WTC11 (cell line): Measurements from ENCODE around the gene TRIB2. TPM values are rescaled to one million over a fixed set of nuclear protein-coding genes. Genes with fewer than 3 reads are reported as not detected.

Experiments used
- ATAC-seq: fragments of 200-7000 bp; cut with Tn5 transposase; 2 replicates; pipeline ENCODE4 v1.10.0; 2021; ENCODE audit warnings: mild to moderate bottlenecking, moderate library complexity
- CTCF ChIA-PET: fragments of 300-600 bp; sonication (Branson Sonifier 250); formaldehyde crosslinking; loops from one replicate; lab custom pipeline; 2021; ENCODE audit warnings: antibody characterized with exemption; lab: Charles Lee
- POLR2A ChIA-PET: fragments of 350-600 bp; sonication (Branson Sonifier 250); formaldehyde crosslinking; loops from one replicate; lab custom pipeline; 2021; ENCODE audit warnings: antibody characterized with exemption; lab: Charles Lee
- DNase-seq: peaks from one replicate; pipeline ENCODE4 v3.0.0; 2021; ENCODE audit warnings: low spot score
- H3K27ac Mint-ChIP-seq: 2 replicates; pipeline ENCODE4 v1.8.0; 2021; ENCODE audit warnings: mixed read lengths
- H3K27me3 Mint-ChIP-seq: 2 replicates; pipeline ENCODE4 v1.8.0; 2021; ENCODE audit warnings: low read depth, mild to moderate bottlenecking, moderate library complexity, mixed read lengths
- H3K36me3 Mint-ChIP-seq: 2 replicates; pipeline ENCODE4 v1.8.0; 2021; ENCODE audit warnings: mixed read lengths
- H3K4me1 Mint-ChIP-seq: 2 replicates; pipeline ENCODE4 v1.8.0; 2022; ENCODE audit warnings: mixed read lengths
- H3K4me3 Mint-ChIP-seq: 2 replicates; pipeline ENCODE4 v1.8.0; 2021; ENCODE audit warnings: mild to moderate bottlenecking, moderate library complexity, mixed read lengths
- H3K9me3 Mint-ChIP-seq: 2 replicates; pipeline ENCODE4 v1.8.0; 2021; ENCODE audit warnings: mixed read lengths
- AR ChIP-seq: fragments of 250-450 bp; sonication (Bioruptor Pico); IDR thresholded peaks from 2 replicates; pipeline ENCODE4 v1.9.0; 2021; ENCODE audit warnings: mild to moderate bottlenecking
- ETV6 ChIP-seq: sonication (generic); formaldehyde crosslinking; IDR thresholded peaks from 2 replicates; pipeline ENCODE4 v1.8.1; 2022; ENCODE audit warnings: mild to moderate bottlenecking, missing genetic modification reagents
- GRHL2 ChIP-seq: fragments of 250-450 bp; sonication (Bioruptor Pico); IDR thresholded peaks from 2 replicates; pipeline ENCODE4 v1.8.0; 2022; ENCODE audit warnings: mild to moderate bottlenecking, moderate library complexity; ENCODE audit not compliant: insufficient replicate concordance, severe bottlenecking
- HMGXB4 ChIP-seq: sonication (generic); formaldehyde crosslinking; IDR thresholded peaks from 2 replicates; pipeline ENCODE4 v1.8.1; 2023; ENCODE audit warnings: mild to moderate bottlenecking, moderate library complexity, missing genetic modification reagents
- OVOL2 ChIP-seq: fragments of 250-450 bp; sonication (Bioruptor Pico); IDR thresholded peaks from 2 replicates; pipeline ENCODE4 v1.9.0; 2021; ENCODE audit warnings: mild to moderate bottlenecking, borderline replicate concordance
- PRRX2 ChIP-seq: fragments of 250-450 bp; sonication (Bioruptor Pico); IDR thresholded peaks from 2 replicates; pipeline ENCODE4 v1.8.0; 2021; ENCODE audit warnings: mild to moderate bottlenecking
- RELA ChIP-seq: sonication (generic); formaldehyde crosslinking; IDR thresholded peaks from 2 replicates; pipeline ENCODE4 v1.8.1; 2022; ENCODE audit warnings: missing genetic modification reagents, mild to moderate bottlenecking, borderline replicate concordance
- RORB ChIP-seq: fragments of 250-450 bp; sonication (Bioruptor Pico); IDR thresholded peaks from 2 replicates; pipeline ENCODE4 v1.9.0; 2021; ENCODE audit warnings: mild to moderate bottlenecking
- SOX15 ChIP-seq: fragments of 250-450 bp; sonication (Bioruptor Pico); IDR thresholded peaks from 2 replicates; pipeline ENCODE4 v1.9.0; 2021; ENCODE audit warnings: mild to moderate bottlenecking
- SP1 ChIP-seq: sonication (generic); formaldehyde crosslinking; conservative IDR thresholded peaks from 2 replicates; pipeline ENCODE4 v1.8.1; 2022; ENCODE audit warnings: missing genetic modification reagents
- TP53 ChIP-seq: sonication (generic); formaldehyde crosslinking; IDR thresholded peaks from 2 replicates; pipeline ENCODE4 v1.8.1; 2023; ENCODE audit warnings: mild to moderate bottlenecking, missing genetic modification reagents
- ZNF232 ChIP-seq: sonication (generic); formaldehyde crosslinking; IDR thresholded peaks from 2 replicates; pipeline ENCODE4 v1.8.0; 2022; ENCODE audit warnings: mild to moderate bottlenecking, missing genetic modification reagents
- ZNF263 ChIP-seq: sonication (generic); formaldehyde crosslinking; IDR thresholded peaks from 2 replicates; pipeline ENCODE4 v1.8.1; 2022; ENCODE audit warnings: low read depth, mild to moderate bottlenecking, moderate library complexity, missing genetic modification reagents
- ZNF423 ChIP-seq: fragments of 250-450 bp; sonication (Bioruptor Pico); IDR thresholded peaks from 2 replicates; pipeline ENCODE4 v2.1.2; 2022; ENCODE audit warnings: mild to moderate bottlenecking, moderate library complexity
- total RNA-seq: library from RNA; stranded (reverse); gene quantifications from 3 replicates; pipeline ENCODE4 v1.2.3, GENCODE V29; 2021
- TF ChIP-seq, protein P1 (sequence below): sonication (generic); formaldehyde crosslinking; IDR thresholded peaks from 2 replicates; pipeline ENCODE4 v1.8.1; 2023; ENCODE audit warnings: mild to moderate bottlenecking, missing genetic modification reagents, moderate library complexity
- TF ChIP-seq, protein P2 (sequence below): sonication (generic); formaldehyde crosslinking; IDR thresholded peaks from 2 replicates; pipeline ENCODE4 v1.8.0; 2022; ENCODE audit warnings: mild to moderate bottlenecking, missing genetic modification reagents
- TF ChIP-seq, protein P3 (sequence below): fragments of 250-450 bp; sonication (Bioruptor Pico); conservative IDR thresholded peaks from 2 replicates; pipeline ENCODE4 v1.9.0; 2021; ENCODE audit warnings: mild to moderate bottlenecking
- TF ChIP-seq, protein P4 (sequence below): sonication (generic); formaldehyde crosslinking; IDR thresholded peaks from 2 replicates; pipeline ENCODE4 v1.8.0; 2023; ENCODE audit warnings: missing genetic modification reagents, mild to moderate bottlenecking, borderline replicate concordance
- TF ChIP-seq, protein P5 (sequence below): sonication (generic); formaldehyde crosslinking; IDR thresholded peaks from 2 replicates; pipeline ENCODE4 v1.8.0; 2022; ENCODE audit warnings: missing genetic modification reagents

Gene TRIB2
- total RNA-seq, 1 experiment from 2014 or later = 89.3 TPM

DNA sequence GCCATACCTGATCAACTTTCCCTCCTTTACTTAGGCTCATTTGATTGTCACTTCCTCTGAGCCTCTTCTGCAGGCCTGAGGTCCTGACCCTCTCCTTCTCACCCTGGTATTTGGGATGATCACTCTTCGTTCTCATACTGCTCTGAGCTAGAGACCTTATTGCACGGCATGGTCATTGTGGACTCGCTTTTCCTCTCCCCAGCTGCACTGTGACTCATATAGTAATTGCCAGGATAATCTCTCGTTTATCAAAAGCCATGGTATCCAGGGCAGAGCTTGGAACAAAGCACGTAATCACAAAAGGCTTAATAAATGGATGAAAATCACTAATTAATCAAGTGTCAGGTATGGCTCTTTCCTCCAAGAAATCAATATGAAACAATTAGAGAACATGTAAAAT is 40.9 kb upstream of the TRIB2 start:
- Mint-ChIP-seq H3K27me3 (peaks cover 4% of the 10 kb centered on the region; the same call in 1 of the 2 replicates), H3K4me1 (0 out of 2 replicates have a peak, but pooled peaks cover 3% of the 10 kb centered on the region), H3K36me3 (peaks cover 10% of the 10 kb centered on the region), H3K9me3 (peaks cover 13% of the 10 kb centered on the region), H3K4me3 (no peak overlapping the region), H3K27ac (no peak overlapping the region)
- TF ChIP-seq AR (CRISPR knock-in tag) = no peak
- no peak for TF ChIP-seq OVOL2
- no peak for TF ChIP-seq ZNF232 (CRISPR knock-in tag)
- no peak for TF ChIP-seq GRHL2 (CRISPR knock-in tag)
- no peak for TF ChIP-seq RORB (CRISPR knock-in tag)
- TF ChIP-seq HMGXB4 (CRISPR knock-in tag) = no peak
- TF ChIP-seq ETV6 (CRISPR knock-in tag) = no peak
- no peak for TF ChIP-seq TP53 (CRISPR knock-in tag)
- no peak for TF ChIP-seq RELA (CRISPR knock-in tag)
- TF ChIP-seq, protein P1, sequence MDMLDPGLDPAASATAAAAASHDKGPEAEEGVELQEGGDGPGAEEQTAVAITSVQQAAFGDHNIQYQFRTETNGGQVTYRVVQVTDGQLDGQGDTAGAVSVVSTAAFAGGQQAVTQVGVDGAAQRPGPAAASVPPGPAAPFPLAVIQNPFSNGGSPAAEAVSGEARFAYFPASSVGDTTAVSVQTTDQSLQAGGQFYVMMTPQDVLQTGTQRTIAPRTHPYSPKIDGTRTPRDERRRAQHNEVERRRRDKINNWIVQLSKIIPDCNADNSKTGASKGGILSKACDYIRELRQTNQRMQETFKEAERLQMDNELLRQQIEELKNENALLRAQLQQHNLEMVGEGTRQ (CRISPR knock-in tag) = no peak
- TF ChIP-seq SP1 = no peak
- TF ChIP-seq, protein P2, sequence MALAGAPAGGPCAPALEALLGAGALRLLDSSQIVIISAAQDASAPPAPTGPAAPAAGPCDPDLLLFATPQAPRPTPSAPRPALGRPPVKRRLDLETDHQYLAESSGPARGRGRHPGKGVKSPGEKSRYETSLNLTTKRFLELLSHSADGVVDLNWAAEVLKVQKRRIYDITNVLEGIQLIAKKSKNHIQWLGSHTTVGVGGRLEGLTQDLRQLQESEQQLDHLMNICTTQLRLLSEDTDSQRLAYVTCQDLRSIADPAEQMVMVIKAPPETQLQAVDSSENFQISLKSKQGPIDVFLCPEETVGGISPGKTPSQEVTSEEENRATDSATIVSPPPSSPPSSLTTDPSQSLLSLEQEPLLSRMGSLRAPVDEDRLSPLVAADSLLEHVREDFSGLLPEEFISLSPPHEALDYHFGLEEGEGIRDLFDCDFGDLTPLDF (CRISPR knock-in tag) = no peak
- ChIA-PET POLR2A (no interaction called here), CTCF (no interaction called here)
- no peak for DNase-seq
- no peak for ATAC-seq

DNA sequence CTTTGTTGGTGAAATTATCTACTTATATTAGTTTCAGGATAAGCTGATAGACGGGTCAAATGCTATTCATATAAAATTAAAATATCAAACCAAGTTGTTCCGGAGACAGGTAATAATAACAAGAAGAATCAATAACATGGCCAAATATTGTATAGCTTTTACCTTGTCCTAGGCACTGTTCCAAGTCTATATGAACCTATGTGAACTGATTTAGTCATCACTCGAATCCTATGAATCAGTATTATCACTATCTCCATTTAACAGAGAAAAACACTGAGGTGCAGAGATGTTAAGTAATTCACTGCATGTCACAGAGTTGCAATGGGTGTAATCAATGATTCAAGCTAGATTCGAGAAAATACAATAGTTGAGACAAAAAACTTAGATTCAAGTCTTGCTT is 40.0 kb upstream of the TRIB2 start:
- Mint-ChIP-seq H3K27me3 (peaks cover 8% of the 10 kb centered on the region; the same call in 1 of the 2 replicates), H3K36me3 (peaks cover 15% of the 10 kb centered on the region)
- ATAC-seq = no peak
- TF ChIP-seq, protein P3, sequence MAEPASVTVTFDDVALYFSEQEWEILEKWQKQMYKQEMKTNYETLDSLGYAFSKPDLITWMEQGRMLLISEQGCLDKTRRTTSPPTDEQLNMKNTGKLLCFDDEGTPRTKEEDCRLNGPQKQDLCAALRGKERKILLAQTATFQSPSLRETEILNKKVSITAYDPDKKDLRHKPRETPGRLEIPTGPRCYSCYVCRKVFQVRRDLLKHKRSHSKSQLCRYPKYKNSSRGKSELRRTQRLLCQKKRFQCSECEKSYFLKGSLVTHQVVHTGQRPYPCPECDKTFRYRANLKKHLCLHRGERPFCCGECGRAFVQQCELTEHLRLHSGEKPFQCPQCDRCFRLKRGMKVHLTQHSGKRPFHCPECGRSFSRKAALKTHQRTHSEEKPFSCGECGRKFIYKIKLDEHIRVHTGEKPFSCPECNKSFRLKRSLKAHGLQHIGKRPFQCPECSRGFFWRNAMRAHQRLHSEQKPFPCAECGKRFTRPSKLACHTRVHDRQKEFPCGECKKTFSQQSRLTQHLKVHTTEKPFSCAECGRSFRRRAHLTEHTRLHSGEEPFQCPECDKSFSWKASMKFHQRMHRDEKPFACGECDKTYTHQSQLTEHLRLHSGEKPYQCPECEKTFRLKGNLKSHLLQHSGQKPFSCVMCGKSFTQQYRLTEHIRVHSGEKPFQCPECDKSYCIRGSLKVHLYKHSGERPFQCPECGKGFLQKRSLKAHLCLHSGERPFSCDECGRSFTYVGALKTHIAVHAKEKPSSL (CRISPR knock-in tag) = no peak
- TF ChIP-seq SP1 (no peak), ZNF263 (CRISPR knock-in tag) (no peak), SOX15 (CRISPR knock-in tag) (no peak), ZNF423 (CRISPR knock-in tag) (no peak), PRRX2 (no peak)
- TF ChIP-seq, protein P4, sequence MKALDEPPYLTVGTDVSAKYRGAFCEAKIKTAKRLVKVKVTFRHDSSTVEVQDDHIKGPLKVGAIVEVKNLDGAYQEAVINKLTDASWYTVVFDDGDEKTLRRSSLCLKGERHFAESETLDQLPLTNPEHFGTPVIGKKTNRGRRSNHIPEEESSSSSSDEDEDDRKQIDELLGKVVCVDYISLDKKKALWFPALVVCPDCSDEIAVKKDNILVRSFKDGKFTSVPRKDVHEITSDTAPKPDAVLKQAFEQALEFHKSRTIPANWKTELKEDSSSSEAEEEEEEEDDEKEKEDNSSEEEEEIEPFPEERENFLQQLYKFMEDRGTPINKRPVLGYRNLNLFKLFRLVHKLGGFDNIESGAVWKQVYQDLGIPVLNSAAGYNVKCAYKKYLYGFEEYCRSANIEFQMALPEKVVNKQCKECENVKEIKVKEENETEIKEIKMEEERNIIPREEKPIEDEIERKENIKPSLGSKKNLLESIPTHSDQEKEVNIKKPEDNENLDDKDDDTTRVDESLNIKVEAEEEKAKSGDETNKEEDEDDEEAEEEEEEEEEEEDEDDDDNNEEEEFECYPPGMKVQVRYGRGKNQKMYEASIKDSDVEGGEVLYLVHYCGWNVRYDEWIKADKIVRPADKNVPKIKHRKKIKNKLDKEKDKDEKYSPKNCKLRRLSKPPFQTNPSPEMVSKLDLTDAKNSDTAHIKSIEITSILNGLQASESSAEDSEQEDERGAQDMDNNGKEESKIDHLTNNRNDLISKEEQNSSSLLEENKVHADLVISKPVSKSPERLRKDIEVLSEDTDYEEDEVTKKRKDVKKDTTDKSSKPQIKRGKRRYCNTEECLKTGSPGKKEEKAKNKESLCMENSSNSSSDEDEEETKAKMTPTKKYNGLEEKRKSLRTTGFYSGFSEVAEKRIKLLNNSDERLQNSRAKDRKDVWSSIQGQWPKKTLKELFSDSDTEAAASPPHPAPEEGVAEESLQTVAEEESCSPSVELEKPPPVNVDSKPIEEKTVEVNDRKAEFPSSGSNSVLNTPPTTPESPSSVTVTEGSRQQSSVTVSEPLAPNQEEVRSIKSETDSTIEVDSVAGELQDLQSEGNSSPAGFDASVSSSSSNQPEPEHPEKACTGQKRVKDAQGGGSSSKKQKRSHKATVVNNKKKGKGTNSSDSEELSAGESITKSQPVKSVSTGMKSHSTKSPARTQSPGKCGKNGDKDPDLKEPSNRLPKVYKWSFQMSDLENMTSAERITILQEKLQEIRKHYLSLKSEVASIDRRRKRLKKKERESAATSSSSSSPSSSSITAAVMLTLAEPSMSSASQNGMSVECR (CRISPR knock-in tag) = no peak
- TF ChIP-seq, protein P5, sequence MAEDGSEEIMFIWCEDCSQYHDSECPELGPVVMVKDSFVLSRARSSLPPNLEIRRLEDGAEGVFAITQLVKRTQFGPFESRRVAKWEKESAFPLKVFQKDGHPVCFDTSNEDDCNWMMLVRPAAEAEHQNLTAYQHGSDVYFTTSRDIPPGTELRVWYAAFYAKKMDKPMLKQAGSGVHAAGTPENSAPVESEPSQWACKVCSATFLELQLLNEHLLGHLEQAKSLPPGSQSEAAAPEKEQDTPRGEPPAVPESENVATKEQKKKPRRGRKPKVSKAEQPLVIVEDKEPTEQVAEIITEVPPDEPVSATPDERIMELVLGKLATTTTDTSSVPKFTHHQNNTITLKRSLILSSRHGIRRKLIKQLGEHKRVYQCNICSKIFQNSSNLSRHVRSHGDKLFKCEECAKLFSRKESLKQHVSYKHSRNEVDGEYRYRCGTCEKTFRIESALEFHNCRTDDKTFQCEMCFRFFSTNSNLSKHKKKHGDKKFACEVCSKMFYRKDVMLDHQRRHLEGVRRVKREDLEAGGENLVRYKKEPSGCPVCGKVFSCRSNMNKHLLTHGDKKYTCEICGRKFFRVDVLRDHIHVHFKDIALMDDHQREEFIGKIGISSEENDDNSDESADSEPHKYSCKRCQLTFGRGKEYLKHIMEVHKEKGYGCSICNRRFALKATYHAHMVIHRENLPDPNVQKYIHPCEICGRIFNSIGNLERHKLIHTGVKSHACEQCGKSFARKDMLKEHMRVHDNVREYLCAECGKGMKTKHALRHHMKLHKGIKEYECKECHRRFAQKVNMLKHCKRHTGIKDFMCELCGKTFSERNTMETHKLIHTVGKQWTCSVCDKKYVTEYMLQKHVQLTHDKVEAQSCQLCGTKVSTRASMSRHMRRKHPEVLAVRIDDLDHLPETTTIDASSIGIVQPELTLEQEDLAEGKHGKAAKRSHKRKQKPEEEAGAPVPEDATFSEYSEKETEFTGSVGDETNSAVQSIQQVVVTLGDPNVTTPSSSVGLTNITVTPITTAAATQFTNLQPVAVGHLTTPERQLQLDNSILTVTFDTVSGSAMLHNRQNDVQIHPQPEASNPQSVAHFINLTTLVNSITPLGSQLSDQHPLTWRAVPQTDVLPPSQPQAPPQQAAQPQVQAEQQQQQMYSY (CRISPR knock-in tag) = no peak

More for the DNA sequence above, 40.0 kb upstream of the TRIB2 start:
- ChIA-PET POLR2A (no interaction called here), CTCF (no interaction called here)
- Mint-ChIP-seq H3K9me3 (peaks cover 21% of the 10 kb centered on the region), H3K27ac (no peak overlapping the region), H3K4me1 (0 out of 2 replicates have a peak, but pooled peaks cover 3% of the 10 kb centered on the region), H3K4me3 (no peak overlapping the region)
- no peak for DNase-seq
